ENCODE measurements around the gene THEM4.
"Not testable (repeated sequence)": the region's sequence is repeated elsewhere in the genome, so short reads cannot be mapped to it uniquely, and the experiment has no call there.

Gene THEM4

GRCh38 chr1:151893176-151893924, 16.0 kb downstream of the THEM4 start:
- no peak for DNase-seq (ENCODE audit: low read depth in 2 of 2)

DNA sequence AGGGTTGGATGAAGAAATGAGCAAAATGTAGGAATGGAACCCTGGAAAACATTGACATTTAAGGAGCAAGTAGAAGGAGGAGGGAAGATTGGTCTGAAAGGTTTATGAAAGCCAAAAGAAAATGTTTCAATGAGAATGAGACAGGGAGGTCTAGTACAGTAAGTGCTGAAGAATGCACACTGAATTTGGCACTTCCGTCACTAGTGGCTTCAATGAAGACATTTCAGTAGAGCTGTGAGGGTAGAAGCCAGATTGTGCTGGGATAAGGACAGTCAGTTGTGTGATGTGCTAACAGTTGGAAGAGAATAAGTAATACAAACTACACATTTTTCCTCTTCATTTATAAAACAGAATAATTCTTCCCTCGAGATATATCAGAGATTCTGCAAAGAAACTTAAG, 17.1 kb downstream of the THEM4 start:
- no peak for DNase-seq (ENCODE audit: low read depth in 2 of 2)

DNA sequence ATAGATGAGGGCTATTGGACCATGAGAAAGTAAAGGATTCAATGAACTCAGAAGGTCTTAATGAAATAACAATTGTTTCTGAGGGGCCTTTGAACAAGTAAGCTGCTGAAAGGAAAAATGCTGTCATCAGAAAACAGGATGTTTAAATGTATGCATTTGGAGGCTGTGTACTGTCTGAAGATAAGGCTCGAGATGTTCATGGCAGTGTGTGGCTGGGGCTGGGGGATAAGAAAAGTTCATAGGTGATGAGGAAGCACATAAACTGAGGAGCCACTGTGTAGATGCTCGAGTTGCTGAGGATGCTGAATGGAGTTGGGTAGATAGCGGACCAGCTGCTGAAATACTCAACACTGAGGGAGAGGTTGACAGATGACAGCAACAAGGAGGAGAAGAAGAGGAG, 17.8 kb downstream of the THEM4 start:
- DNase-seq (ENCODE audit: low read depth in 2 of 2), result no peak

GRCh38 chr1:151888972-151889570, 20.2 kb downstream of the THEM4 start:
- no peak for DNase-seq (ENCODE audit: low read depth in 2 of 2)

DNA sequence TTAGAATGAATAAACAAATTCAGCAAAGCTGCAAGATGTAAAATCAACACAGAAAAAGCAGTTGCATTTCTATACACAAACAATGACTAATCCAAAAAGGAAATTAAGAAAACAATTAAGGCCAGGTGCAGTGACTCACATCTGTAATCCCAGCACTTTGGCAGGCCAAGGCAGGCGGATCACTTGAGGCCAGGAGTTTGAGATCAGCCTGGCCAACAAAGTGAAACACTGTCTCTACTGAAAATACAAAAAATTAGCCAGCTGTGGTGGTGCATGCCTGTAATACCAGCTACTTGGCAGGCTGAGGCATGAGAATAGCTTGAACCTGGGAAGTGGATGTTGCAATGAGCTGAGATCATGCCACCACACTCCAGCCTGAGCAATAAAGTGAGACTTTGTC, 22.3 kb downstream of the THEM4 start:
- no peak for DNase-seq (ENCODE audit: low read depth in 2 of 2)

- no peak for DNase-seq (ENCODE audit: low read depth in 2 of 2)
Observed at GRCh38 chr1:151885479-151885878, 23.8 kb downstream of the THEM4 start.

DNA sequence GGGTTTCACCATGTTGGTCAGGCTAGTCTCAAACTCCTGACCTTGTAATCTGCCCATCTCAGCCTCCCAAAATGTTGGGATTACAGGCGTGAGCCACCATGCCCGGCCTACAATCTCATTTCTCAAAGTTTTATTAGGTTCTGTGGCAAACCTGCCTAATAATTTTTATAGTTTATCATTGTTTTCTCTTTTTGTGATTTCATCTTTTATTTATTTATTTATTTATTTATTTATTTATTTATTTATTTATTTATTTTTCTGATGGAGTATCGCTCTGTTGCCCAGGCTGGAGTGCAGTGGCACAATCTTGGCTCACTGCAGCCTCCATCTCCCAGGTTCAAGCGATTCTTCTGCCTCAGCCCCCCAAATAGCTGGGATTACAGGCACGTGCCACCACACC, 24.4 kb downstream of the THEM4 start:
- not testable (repeated sequence) for DNase-seq (ENCODE audit: low read depth in 2 of 2)

DNA sequence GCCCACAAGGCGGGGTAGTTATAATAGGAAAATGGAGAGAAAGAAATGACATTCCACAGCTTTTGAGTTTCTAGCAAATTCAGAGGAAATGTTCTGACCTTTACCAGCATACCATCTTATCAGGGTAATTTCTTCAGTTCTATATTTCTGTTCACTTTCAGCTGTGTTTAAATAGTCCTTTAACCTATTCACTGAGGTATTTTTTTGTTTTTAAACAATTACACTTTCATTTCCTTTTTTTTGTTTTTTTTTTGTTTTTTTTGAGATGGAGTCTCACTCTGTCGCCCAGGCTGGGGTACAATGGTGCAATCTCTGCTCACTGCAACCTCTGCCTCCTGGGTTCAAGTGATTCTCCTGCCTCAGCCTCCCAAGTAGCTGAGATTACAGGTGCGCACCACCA, 24.9 kb downstream of the THEM4 start:
- not testable (repeated sequence) for DNase-seq (ENCODE audit: low read depth in 2 of 2)

- not testable (repeated sequence) for DNase-seq (ENCODE audit: low read depth in 2 of 2)
Observed at GRCh38 chr1:151883898-151884297, 25.4 kb downstream of the THEM4 start.

GRCh38 chr1:151882918-151883317, 26.4 kb downstream of the THEM4 start:
- not testable (repeated sequence) for DNase-seq (ENCODE audit: low read depth in 2 of 2)

DNA sequence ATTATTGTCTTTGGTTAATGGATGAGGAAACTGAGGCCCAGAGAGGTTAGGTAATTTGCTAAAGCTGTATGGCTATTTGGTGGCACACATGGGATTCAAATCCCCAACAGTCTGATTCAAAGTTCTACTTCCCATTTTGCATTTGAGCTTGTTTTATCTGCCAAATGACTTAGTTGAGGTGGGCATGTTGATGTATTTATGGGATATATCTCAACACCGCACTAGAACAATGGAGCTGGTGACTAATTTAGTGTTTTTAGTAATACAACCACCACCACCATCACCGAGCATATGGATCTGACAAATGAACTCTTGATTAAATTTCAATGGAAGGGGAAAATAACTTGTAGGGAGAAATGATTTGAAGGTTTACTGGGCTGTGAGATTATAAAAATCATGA, 26.8 kb downstream of the THEM4 start:
- no peak for DNase-seq (ENCODE audit: low read depth in 2 of 2)

GRCh38 chr1:151881479-151881878, 27.8 kb downstream of the THEM4 start:
- no peak for DNase-seq (ENCODE audit: low read depth in 2 of 2)

DNA sequence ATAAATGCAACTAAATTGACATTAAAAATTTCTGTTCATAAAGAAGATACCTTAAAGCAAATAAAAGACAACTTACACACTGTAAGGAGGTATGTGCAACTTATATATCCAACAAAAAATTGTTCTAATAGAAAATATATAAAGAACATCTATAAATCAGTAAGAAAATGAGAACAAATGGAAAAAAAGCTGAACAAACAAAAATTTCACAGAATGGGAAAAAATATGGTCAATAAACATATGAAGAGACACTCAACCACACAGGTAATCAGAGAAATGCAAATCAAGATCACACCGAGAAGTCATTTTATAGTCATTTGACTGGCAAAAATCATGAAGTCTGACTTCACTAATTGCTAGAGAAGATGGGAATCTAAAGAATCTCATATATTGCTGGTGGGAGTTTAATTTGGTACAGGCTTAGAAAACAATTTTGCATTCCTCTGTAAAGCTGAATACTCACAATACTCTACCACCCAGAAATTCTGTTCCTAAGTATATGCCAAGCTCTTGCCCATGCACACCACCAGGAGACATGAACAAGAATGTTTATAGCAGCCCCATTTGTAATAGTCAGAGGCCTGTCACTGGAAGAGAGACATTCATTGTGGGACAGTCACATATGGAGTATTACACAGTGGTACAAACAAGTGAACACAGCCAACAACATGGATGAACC, 33.8 kb downstream of the THEM4 start:
- no peak for DNase-seq (ENCODE audit: low read depth in 2 of 2)

- DNase-seq (ENCODE audit: low read depth in 2 of 2), result not testable (repeated sequence)
Observed at GRCh38 chr1:151872776-151873175, 36.5 kb downstream of the THEM4 start.

GRCh38 chr1:151871284-151872030, 37.9 kb downstream of the THEM4 start:
- no peak for DNase-seq (ENCODE audit: low read depth in 2 of 2)

DNA sequence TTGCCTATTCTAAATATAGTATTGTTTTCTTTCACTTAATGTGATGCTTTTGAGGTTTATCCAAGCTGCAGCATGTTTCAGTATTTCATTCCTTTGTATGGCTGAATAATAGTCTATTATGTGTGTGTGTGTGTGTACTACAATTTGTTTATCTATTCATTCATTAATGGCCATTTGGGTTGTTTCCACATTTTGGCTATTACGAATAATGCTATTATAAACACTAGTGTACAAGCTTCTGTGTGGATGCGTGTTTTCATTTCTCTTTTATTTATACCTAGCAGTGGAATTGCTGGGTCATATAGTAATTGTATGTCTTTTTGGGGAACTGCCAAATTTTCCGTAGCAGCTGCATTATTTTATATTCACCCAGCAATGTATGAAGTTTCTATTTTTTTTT, 40.8 kb downstream of the THEM4 start:
- DNase-seq (ENCODE audit: low read depth in 2 of 2), result no peak

DNA sequence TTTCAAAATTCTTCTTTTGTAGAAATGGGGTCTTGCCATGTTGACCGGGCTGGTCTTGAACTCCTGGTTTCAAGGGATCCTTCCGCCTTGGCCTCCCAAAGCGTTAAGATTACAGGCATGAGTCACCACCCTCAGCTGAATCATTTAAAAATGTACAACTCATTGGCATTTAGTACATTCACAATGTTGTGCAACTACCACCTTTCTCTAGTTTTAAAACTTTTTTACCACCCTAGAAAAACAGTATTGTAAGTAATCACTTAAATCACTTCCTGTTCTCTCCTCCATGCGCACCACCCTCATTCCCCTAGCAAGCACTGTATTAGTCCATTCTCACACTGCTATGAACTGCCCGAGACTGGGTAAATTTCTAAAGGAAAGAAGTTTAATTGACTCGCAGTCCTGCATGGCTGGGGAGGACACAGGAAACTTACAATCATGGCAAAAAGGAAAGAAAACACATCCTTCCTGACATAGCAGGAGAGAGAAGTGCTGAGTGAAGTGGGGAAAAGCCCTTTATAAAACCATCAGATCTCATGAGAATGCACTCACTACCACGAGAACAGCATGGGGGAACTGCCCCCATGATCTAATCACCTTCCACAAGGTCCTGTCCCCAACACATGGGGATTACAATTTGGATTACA, 41.4 kb downstream of the THEM4 start:
- DNase-seq (ENCODE audit: low read depth in 2 of 2), result peak in 1 of 2 donors; percentile 4

DNA sequence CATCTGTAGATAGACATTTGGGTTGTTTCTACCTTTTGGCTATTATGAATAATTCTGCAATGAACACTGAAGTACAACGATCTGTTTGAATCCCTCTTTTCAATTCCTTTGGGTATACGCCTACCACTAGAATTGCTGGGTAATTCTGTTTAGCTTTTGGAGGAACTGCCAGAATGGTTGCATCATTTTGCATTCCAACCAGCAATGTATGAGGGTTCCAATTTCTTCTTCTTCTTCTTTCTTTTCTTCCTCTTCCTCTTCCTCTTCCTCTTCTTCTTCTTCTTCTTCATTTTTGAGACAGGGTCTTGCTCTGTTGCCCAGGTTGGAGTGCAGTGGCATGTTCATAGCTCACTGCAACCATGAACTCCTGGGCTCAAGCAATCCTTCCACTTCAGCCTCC, 42.0 kb downstream of the THEM4 start:
- no peak for DNase-seq (ENCODE audit: low read depth in 2 of 2)

GRCh38 chr1:151864411-151864810, 44.9 kb downstream of the THEM4 start:
- no peak for DNase-seq (ENCODE audit: low read depth in 2 of 2)

GRCh38 chr1:151862604-151863003, 46.7 kb downstream of the THEM4 start:
- no peak for DNase-seq (ENCODE audit: low read depth in 2 of 2)

- DNase-seq (ENCODE audit: low read depth in 2 of 2), result no peak
Observed at GRCh38 chr1:151860504-151861187, 48.7 kb downstream of the THEM4 start.

Data from stimulated activated CD4-positive, alpha-beta T cell treated with anti-CD3 and anti-CD28 coated beads, Interleukin-4, amount 100 ng/mL, for 48 hours (primary cell).